Measurements from ENCODE around the gene GPR157. TPM values are rescaled to one million over a fixed set of nuclear protein-coding genes. Genes with fewer than 3 reads are reported as not detected.

Gene GPR157
- total RNA-seq, 6 experiments from 2014 or later = 5.6 to 12.5 (median 7.0) TPM

GRCh38 chr1:9058465-9058864 lies 70.4 kb downstream of the GPR157 start:
- H3K36me3 ChIP-seq = no peaks in the 10 kb centered on the region
- DNase-seq = no peak
- intact Hi-C loops (cut with DNase I) = no loop called here
- peak in 2 of 4 donors; percentile 28 to 52 for ATAC-seq
- H3K4me3 ChIP-seq = no peak overlapping the region
- no peak overlapping the region for H3K27ac ChIP-seq
- WGBS (ENCODE audit: insufficient coverage, low coverage, low lambda C conversion rate, missing lambda C conversion rate) = 38% methylated on average over 1 of the region's 2 CpGs
- no peaks in the 10 kb centered on the region for H3K9me3 ChIP-seq
- TF ChIP-seq CTCF (IDR thresholded peaks at IDR 0.05) (peak in 3 of 4 donors; percentile 11 to 24 (median 16)), POLR2A (IDR thresholded peaks at IDR 0.05) (no peak)
- H3K4me1 ChIP-seq = no peaks in the 10 kb centered on the region
- no peaks in the 10 kb centered on the region for H3K27me3 ChIP-seq

GRCh38 chr1:9057851-9058250 lies 71.1 kb downstream of the GPR157 start:
- no peaks in the 10 kb centered on the region for H3K4me1 ChIP-seq
- no peaks in the 10 kb centered on the region for H3K27me3 ChIP-seq
- no peaks in the 10 kb centered on the region for H3K36me3 ChIP-seq
- ATAC-seq = peak in 1 of 4 donors; percentile 22
- DNase-seq = no peak
- H3K27ac ChIP-seq = no peak overlapping the region
- TF ChIP-seq POLR2A (IDR thresholded peaks at IDR 0.05) = no peak
- no peak for TF ChIP-seq CTCF (IDR thresholded peaks at IDR 0.05)
- no peak overlapping the region for H3K4me3 ChIP-seq
- H3K9me3 ChIP-seq = no peaks in the 10 kb centered on the region
- WGBS (ENCODE audit: insufficient coverage, low coverage, low lambda C conversion rate, missing lambda C conversion rate) = 93% methylated on average over 3 of the region's 10 CpGs
- intact Hi-C loops (cut with DNase I) = no loop called here

GRCh38 chr1:9052272-9053049 lies 76.4 kb downstream of the GPR157 start:
- TF ChIP-seq POLR2A (IDR thresholded peaks at IDR 0.05) = no peak
- no peak for TF ChIP-seq CTCF (IDR thresholded peaks at IDR 0.05)
- H3K4me3 ChIP-seq = no peak overlapping the region
- DNase-seq (no peak), ATAC-seq (no peak)
- H3K27ac ChIP-seq = no peak overlapping the region
- H3K9me3 ChIP-seq = no peaks in the 10 kb centered on the region
- intact Hi-C loops (cut with DNase I) = no loop called here
- H3K4me1 ChIP-seq = no peaks in the 10 kb centered on the region
- H3K36me3 ChIP-seq = no peaks in the 10 kb centered on the region
- WGBS (ENCODE audit: insufficient coverage, low coverage, low lambda C conversion rate, missing lambda C conversion rate) = 92% methylated on average over 5 of the region's 6 CpGs
- H3K27me3 ChIP-seq = no peaks in the 10 kb centered on the region

GRCh38 chr1:9051379-9051778 lies 77.5 kb downstream of the GPR157 start:
- TF ChIP-seq CTCF (IDR thresholded peaks at IDR 0.05) (no peak), POLR2A (IDR thresholded peaks at IDR 0.05) (no peak)
- 67% methylated on average over 1 of the region's 1 CpG for WGBS (ENCODE audit: insufficient coverage, low coverage, low lambda C conversion rate, missing lambda C conversion rate)

More at GRCh38 chr1:9051379-9051778, 77.5 kb downstream of the GPR157 start:
- Histone ChIP-seq H3K27me3 (no peaks in the 10 kb centered on the region), H3K36me3 (no peaks in the 10 kb centered on the region), H3K4me1 (no peaks in the 10 kb centered on the region), H3K9me3 (no peaks in the 10 kb centered on the region), H3K4me3 (no peak overlapping the region), H3K27ac (no peak overlapping the region)
- DNase-seq = no peak
- intact Hi-C loops (cut with DNase I) = no loop called here
- ATAC-seq = no peak

Measured in right lobe of liver (tissue), 6 donors.